Neuronal stem cell (in vitro differentiated cells): ENCODE measurements around the gene ABHD16A.
A peak's percentile ranks its signal among the peaks of the same experiment; 100 is the strongest.

ENCODE experiments used
- DNase-seq: peaks from one replicate; pipeline ENCODE4 v3.0.0-alpha.2; 2013; ENCODE audit warnings: low spot score
- H2AFZ ChIP-seq: one replicate; pipeline ENCODE4 v1.6.1; 2013; ENCODE audit warnings: mild to moderate bottlenecking, low read length, inconsistent platforms
- H2AK5ac ChIP-seq: 2 replicates; pipeline ENCODE4 v1.6.1; 2013; ENCODE audit warnings: low read depth, mild to moderate bottlenecking, inconsistent platforms, low read length, moderate library complexity, mixed read lengths
- H2BK120ac ChIP-seq: 2 replicates; pipeline ENCODE4 v1.6.1; 2013; ENCODE audit warnings: low read depth, mild to moderate bottlenecking, inconsistent platforms, low read length, moderate library complexity, mixed read lengths
- H2BK12ac ChIP-seq: one replicate; pipeline ENCODE4 v1.6.1; 2013; ENCODE audit warnings: low read length, inconsistent platforms
- H2BK15ac ChIP-seq: 2 replicates; pipeline ENCODE4 v1.6.1; 2013; ENCODE audit warnings: mild to moderate bottlenecking, low read length, inconsistent platforms, mixed read lengths
- H2BK5ac ChIP-seq: one replicate; pipeline ENCODE4 v1.6.1; 2013; ENCODE audit warnings: inconsistent platforms, mild to moderate bottlenecking, low read length, moderate library complexity
- H3K14ac ChIP-seq: one replicate; pipeline ENCODE4 v1.6.1; 2013; ENCODE audit warnings: low read length, inconsistent platforms
- H3K18ac ChIP-seq: 2 replicates; pipeline ENCODE4 v1.6.1; 2013; ENCODE audit warnings: low read length, inconsistent platforms
- H3K23ac ChIP-seq: 2 replicates; pipeline ENCODE4 v1.6.1; 2013; ENCODE audit warnings: low read depth, mild to moderate bottlenecking, mixed read lengths, low read length, inconsistent platforms; ENCODE audit not compliant: poor library complexity
- H3K27ac ChIP-seq: replicated peaks from 3 replicates; pipeline ENCODE4 v1.5.1; 2013; ENCODE audit warnings: low read length, inconsistent platforms
- H3K27me3 ChIP-seq, 3 experiments: 2 replicates each; pipeline ENCODE4 v1.6.1; 2013; ENCODE audit warnings: low read length in 3 of 3, mild to moderate bottlenecking in 2 of 3, inconsistent platforms in 1 of 3, low read depth in 1 of 3, mixed read lengths in 1 of 3, moderate library complexity in 1 of 3; ENCODE audit not compliant: control insufficient read depth in 3 of 3, insufficient read depth in 3 of 3
- H3K36me3 ChIP-seq, 2 donors: replicated peaks in 1 of 2; 2 replicates each; pipeline ENCODE4 v1.6.1; 2013; ENCODE audit warnings: low read length in 2 of 2; ENCODE audit not compliant: control insufficient read depth in 2 of 2, insufficient read depth in 2 of 2
- H3K4ac ChIP-seq: 2 replicates; pipeline ENCODE4 v1.6.1; 2013; ENCODE audit warnings: inconsistent platforms, mild to moderate bottlenecking, low read length, moderate library complexity
- H3K4me1 ChIP-seq, 2 donors: 1 replicate in 1 of 2; 2 replicates in 1 of 2; pipeline ENCODE4 v1.6.1; 2013; ENCODE audit warnings: low read length in 2 of 2, low read depth in 1 of 2; ENCODE audit not compliant: control insufficient read depth in 2 of 2, insufficient read depth in 1 of 2
- H3K4me2 ChIP-seq: one replicate; pipeline ENCODE4 v1.6.1; 2013; ENCODE audit warnings: mild to moderate bottlenecking, low read length, inconsistent platforms; ENCODE audit not compliant: insufficient read depth, poor library complexity, severe bottlenecking
- H3K4me3 ChIP-seq, 2 donors: 2 replicates each; pipeline ENCODE4 v1.5.1; 2013; ENCODE audit warnings: low read length in 2 of 2, mild to moderate bottlenecking in 2 of 2, inconsistent platforms in 1 of 2, moderate library complexity in 1 of 2
- H3K79me1 ChIP-seq: one replicate; pipeline ENCODE4 v1.6.1; 2013; ENCODE audit warnings: low read depth, mild to moderate bottlenecking, inconsistent platforms, low read length, moderate library complexity
- H3K9ac ChIP-seq: one replicate; pipeline ENCODE4 v1.6.1; 2013; ENCODE audit warnings: mild to moderate bottlenecking, low read depth, low read length, inconsistent platforms; ENCODE audit not compliant: poor library complexity
- H3K9me3 ChIP-seq, 2 donors: replicated peaks in 1 of 2; 2 replicates each; pipeline versions ENCODE3 to v1.6.1; 2013; ENCODE audit warnings: low read length in 2 of 2, mild to moderate bottlenecking in 2 of 2, inconsistent platforms in 1 of 2, low read depth in 1 of 2, mixed read lengths in 1 of 2, moderate library complexity in 1 of 2; ENCODE audit not compliant: control insufficient read depth in 2 of 2, insufficient read depth in 1 of 2
- H4K8ac ChIP-seq: one replicate; pipeline ENCODE4 v1.6.1; 2013; ENCODE audit warnings: low read depth, mild to moderate bottlenecking, inconsistent platforms, low read length, moderate library complexity
- H4K91ac ChIP-seq: one replicate; pipeline ENCODE4 v1.6.1; 2013; ENCODE audit warnings: low read length, low read depth, mild to moderate bottlenecking, inconsistent platforms; ENCODE audit not compliant: poor library complexity
- WGBS, 2 donors: extraction: QIAGEN DNeasy Blood & Tissue Kit; methylation state at CpG; one replicate each; pipeline ENCODE4 v1.1.7; 2013; ENCODE audit warnings: missing lambda C conversion rate in 2 of 2, mixed read lengths in 1 of 2; ENCODE audit not compliant: insufficient read length in 2 of 2, insufficient replicate concordance in 1 of 2; ENCODE audit errors: extremely low coverage in 2 of 2; 5-methylcytosine and 5-hydroxymethylcytosine counted together

Gene ABHD16A

GRCh38 chr6:31665501-31666336 is 37.4 kb downstream of the ABHD16A start, which contains the start of gene CSNK2B:
Gene CSNK2B (plus strand): TSS chr6:31666080. CDS start chr6:31666832, 752 bp downstream.
- H3K27ac ChIP-seq: peak within 1 kb of the TSS; percentile 93
- H3K4me1 ChIP-seq: peaks cover 14 to 16% of the 10 kb centered on the region in 2 donors
- peak within 1 kb of the TSS; percentile 92 for H3K4me2 ChIP-seq
- H4K91ac ChIP-seq: peak within 1 kb of the TSS; percentile 64
- no peak within 1 kb of the TSS for H2BK15ac ChIP-seq
- H3K9me3 ChIP-seq: no peaks in the 10 kb centered on the region
- peak within 1 kb of the TSS; percentile 45 for H2BK5ac ChIP-seq
- H2BK120ac ChIP-seq: no peak within 1 kb of the TSS
- H3K9ac ChIP-seq: peak within 1 kb of the TSS; percentile 99
- no peak within 1 kb of the TSS for H4K8ac ChIP-seq
- H3K23ac ChIP-seq: peak within 1 kb of the TSS; percentile 58
- no peak within 1 kb of the TSS for H3K4ac ChIP-seq
- peaks cover 36 to 74% of the 10 kb centered on the region in 2 donors for H3K36me3 ChIP-seq
- H2AFZ ChIP-seq: peak within 1 kb of the TSS; percentile 85
- no CpG with 5 or more reads among the region's 63 CpGs for WGBS, 2 donors
- H3K27me3 ChIP-seq: no peaks in the 10 kb centered on the region
- H3K18ac ChIP-seq: peak within 1 kb of the TSS; percentile 97
- H2BK12ac ChIP-seq: no peak within 1 kb of the TSS
- peak; percentile 93 for DNase-seq
- H3K79me1 ChIP-seq: peaks cover 7% of the 10 kb centered on the region
- peak within 1 kb of the TSS; percentile 85 for H2AK5ac ChIP-seq
- H3K14ac ChIP-seq: peak within 1 kb of the TSS; percentile 23
- peak within 1 kb of the TSS; percentile 92 to 95 for H3K4me3 ChIP-seq

- peak within 1 kb of the TSS; percentile 92 for H3K18ac ChIP-seq
- H2BK12ac ChIP-seq: no peak within 1 kb of the TSS
- H3K9ac ChIP-seq: peak within 1 kb of the TSS; percentile 93
- peak within 1 kb of the TSS; percentile 85 for H2AK5ac ChIP-seq
- peak within 1 kb of the TSS; percentile 64 for H4K91ac ChIP-seq
- H3K4me3 ChIP-seq: peak within 1 kb of the TSS; percentile 92 to 95
- H3K14ac ChIP-seq: no peak within 1 kb of the TSS
- H3K4me2 ChIP-seq: peak within 1 kb of the TSS; percentile 92
- H3K4ac ChIP-seq: no peak within 1 kb of the TSS
- H3K27ac ChIP-seq: peak within 1 kb of the TSS; percentile 93
- H2BK5ac ChIP-seq: peak within 1 kb of the TSS; percentile 45
- H3K9me3 ChIP-seq: no peaks in the 10 kb centered on the region
- H2AFZ ChIP-seq: peak within 1 kb of the TSS; percentile 84
- peaks cover 30 to 66% of the 10 kb centered on the region in 2 donors for H3K36me3 ChIP-seq
- peak within 1 kb of the TSS; percentile 58 for H3K23ac ChIP-seq
- WGBS, 2 donors: no CpG with 5 or more reads among the region's 39 CpGs
- H4K8ac ChIP-seq: no peak within 1 kb of the TSS
- H3K4me1 ChIP-seq: peaks cover 15 to 16% of the 10 kb centered on the region in 2 donors
- H3K79me1 ChIP-seq: peaks cover 7% of the 10 kb centered on the region
- peak; percentile 79 for DNase-seq
- H3K27me3 ChIP-seq: no peaks in the 10 kb centered on the region
- H2BK120ac ChIP-seq: no peak within 1 kb of the TSS
- no peak within 1 kb of the TSS for H2BK15ac ChIP-seq
Observed at GRCh38 chr6:31664790-31665500, 38.2 kb downstream of the ABHD16A start, which contains the start of gene GPANK1. Gene GPANK1 (minus strand): TSS chr6:31664997. CDS start chr6:31664478, 519 bp downstream.

DNA sequence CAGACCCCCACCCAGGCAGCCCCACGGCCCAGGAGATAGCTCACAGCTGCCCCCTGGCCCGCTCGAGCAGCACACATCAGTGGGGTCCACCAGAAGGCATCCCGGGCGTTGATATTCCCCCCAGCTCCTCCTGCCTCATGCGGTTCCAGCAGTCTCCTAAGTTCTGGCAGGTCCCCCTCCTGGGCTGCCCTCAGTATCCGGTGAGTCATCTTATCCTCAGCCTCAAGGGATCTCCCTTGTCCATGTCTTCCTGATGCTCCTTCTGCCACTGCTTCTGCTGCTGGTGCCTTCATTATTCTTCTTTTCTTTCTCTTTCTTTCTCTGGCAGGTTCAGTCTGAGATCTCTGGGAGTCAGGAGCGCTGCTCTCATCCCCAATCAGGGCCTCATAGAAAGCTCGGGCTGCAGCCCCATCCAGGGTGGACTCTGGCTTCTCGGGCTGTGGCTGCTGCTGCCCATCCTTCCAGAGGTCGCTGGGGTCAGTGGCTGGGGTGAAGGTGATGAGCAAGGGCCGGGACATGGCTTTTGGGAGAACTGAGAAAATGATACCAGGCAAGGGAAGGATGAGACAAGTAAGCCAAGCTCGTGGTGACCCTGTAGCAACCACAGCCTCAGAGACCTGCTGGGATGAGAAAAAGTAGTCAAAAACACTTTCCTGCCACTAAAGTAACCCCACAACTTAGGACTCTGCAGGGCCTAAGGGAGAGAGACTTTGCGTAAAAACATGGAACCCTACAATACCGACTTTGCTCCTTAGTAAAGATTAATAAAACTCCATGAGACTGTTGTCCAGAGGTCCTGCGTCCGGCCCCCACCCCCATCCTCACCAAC is 38.9 kb downstream of the ABHD16A start:
- no CpG with 5 or more reads among the region's 17 CpGs for WGBS, 2 donors
- no peak overlapping the region for H2BK120ac ChIP-seq
- H2AK5ac ChIP-seq: peak overlapping the region; percentile 20
- no peak overlapping the region for H3K9ac ChIP-seq
- DNase-seq: no peak
- no peak overlapping the region for H3K23ac ChIP-seq
- H3K9me3 ChIP-seq: no peaks in the 10 kb centered on the region
- H3K27me3 ChIP-seq: no peaks in the 10 kb centered on the region
- H3K18ac ChIP-seq: no peak overlapping the region
- peak overlapping the region; percentile 49 for H3K4me2 ChIP-seq
- peaks cover 24 to 61% of the 10 kb centered on the region in 2 donors for H3K36me3 ChIP-seq
- H2BK15ac ChIP-seq: no peak overlapping the region
- no peak overlapping the region for H2BK5ac ChIP-seq
- peak overlapping the region; percentile 93 for H3K27ac ChIP-seq
- no peak overlapping the region for H4K91ac ChIP-seq
- peaks cover 7% of the 10 kb centered on the region for H3K79me1 ChIP-seq
- peak overlapping the region; percentile 84 for H2AFZ ChIP-seq
- H3K4ac ChIP-seq: no peak overlapping the region
- no peak overlapping the region for H2BK12ac ChIP-seq
- peak overlapping the region; percentile 92 to 95 for H3K4me3 ChIP-seq
- peaks cover 21 to 22% of the 10 kb centered on the region in 2 donors for H3K4me1 ChIP-seq
- no peak overlapping the region for H3K14ac ChIP-seq
- H4K8ac ChIP-seq: no peak overlapping the region
